Measurements from ENCODE around the gene MALRD1.

DNA sequence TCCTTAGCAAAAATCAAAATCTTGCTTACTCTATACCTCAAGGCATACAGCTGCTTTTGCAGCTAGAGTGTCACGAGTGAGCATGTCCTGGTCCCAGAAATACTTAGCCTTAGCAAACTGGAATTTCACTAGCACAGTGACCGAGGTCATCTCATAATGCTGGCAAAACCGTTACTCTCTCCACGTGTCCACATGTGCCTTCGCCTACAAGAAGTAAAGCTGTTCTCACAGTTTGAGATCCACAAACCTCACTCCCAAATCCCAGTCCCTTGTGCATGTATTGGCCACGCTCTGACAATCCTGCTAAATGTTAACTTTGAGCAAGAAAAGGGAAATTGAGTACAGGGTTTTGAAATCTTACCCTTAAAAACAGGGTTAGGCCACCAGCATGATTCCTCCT lies 656.6 kb downstream of the MALRD1 start:
- TF ChIP-seq CTCF (conservative IDR thresholded peaks at IDR 0.05 in 1 of 2, IDR thresholded peaks at IDR 0.05 in 1 of 2; ENCODE audit: extremely low read depth in 1 of 2, insufficient read depth in 1 of 2, low read depth in 1 of 2, low read length in 2 of 2) (no peak), EZH2 (IDR thresholded peaks at IDR 0.05; ENCODE audit: borderline replicate concordance, low read length) (no peak)
